DMS53 (cell line): ENCODE measurements around the gene CNTNAP2.

Experiments
- DNase-seq: peaks from one replicate; lab custom pipeline; 2025; lab: John Stamatoyannopoulos, UW

Gene CNTNAP2

GRCh38 chr7:147014286-147014955 is 897.8 kb downstream of the CNTNAP2 start:
- no peak for DNase-seq

GRCh38 chr7:147015999-147016398 is 899.4 kb downstream of the CNTNAP2 start:
- DNase-seq = no peak

GRCh38 chr7:147022056-147022455 is 905.5 kb downstream of the CNTNAP2 start:
- DNase-seq = no peak

- no peak for DNase-seq
These were observed 906.8 kb downstream of the CNTNAP2 start for GRCh38 chr7:147023440-147023839.

GRCh38 chr7:147029953-147030352 is 913.4 kb downstream of the CNTNAP2 start:
- DNase-seq = no peak

GRCh38 chr7:147033641-147034040 is 917.0 kb downstream of the CNTNAP2 start:
- DNase-seq = no peak

- no peak for DNase-seq
These were observed 924.8 kb downstream of the CNTNAP2 start for GRCh38 chr7:147041438-147041837.

GRCh38 chr7:147044941-147045340 is 928.3 kb downstream of the CNTNAP2 start:
- DNase-seq = no peak

- no peak for DNase-seq
These were observed 931.1 kb downstream of the CNTNAP2 start for GRCh38 chr7:147047696-147048095.

GRCh38 chr7:147048864-147049263 is 932.3 kb downstream of the CNTNAP2 start:
- no peak for DNase-seq

GRCh38 chr7:147052818-147053217 is 936.2 kb downstream of the CNTNAP2 start:
- no peak for DNase-seq

GRCh38 chr7:147053746-147054145 is 937.1 kb downstream of the CNTNAP2 start:
- DNase-seq = no peak

- no peak for DNase-seq
These were observed 943.5 kb downstream of the CNTNAP2 start for GRCh38 chr7:147060070-147060469.

GRCh38 chr7:147062897-147063296 is 946.3 kb downstream of the CNTNAP2 start:
- no peak for DNase-seq

- DNase-seq = no peak
These were observed 952.2 kb downstream of the CNTNAP2 start for GRCh38 chr7:147068842-147069241.

GRCh38 chr7:147069771-147070170 is 953.2 kb downstream of the CNTNAP2 start:
- no peak for DNase-seq

GRCh38 chr7:147070886-147071285 is 954.3 kb downstream of the CNTNAP2 start:
- no peak for DNase-seq

- no peak for DNase-seq
These were observed 954.9 kb downstream of the CNTNAP2 start for GRCh38 chr7:147071536-147071935.

- no peak for DNase-seq
These were observed 961.7 kb downstream of the CNTNAP2 start for GRCh38 chr7:147078312-147078711.

- DNase-seq = no peak
These were observed 962.5 kb downstream of the CNTNAP2 start for GRCh38 chr7:147079083-147079482.

- DNase-seq = no peak
These were observed 963.4 kb downstream of the CNTNAP2 start for GRCh38 chr7:147079921-147080420.

GRCh38 chr7:147081117-147081516 is 964.5 kb downstream of the CNTNAP2 start:
- DNase-seq = no peak

- no peak for DNase-seq
These were observed 972.5 kb downstream of the CNTNAP2 start for GRCh38 chr7:147089051-147089461.

- no peak for DNase-seq
These were observed 973.0 kb downstream of the CNTNAP2 start for GRCh38 chr7:147089608-147090007.
